Hepatocyte (in vitro differentiated cells): ENCODE data around the gene COL11A2.

Experiments
- CTCF ChIP-seq: fragments of 200-600 bp; sonication (generic); IDR thresholded peaks from 2 replicates; pipeline ENCODE4 v1.5.1; 2016; ENCODE audit warnings: antibody characterized with exemption, mild to moderate bottlenecking; ENCODE audit not compliant: poor library complexity
- EZH2 ChIP-seq: fragments of 200-600 bp; sonication (generic); IDR thresholded peaks from 2 replicates; pipeline ENCODE4 v1.6.1; 2016; ENCODE audit warnings: antibody characterized with exemption, mild to moderate bottlenecking, borderline replicate concordance

DNA sequence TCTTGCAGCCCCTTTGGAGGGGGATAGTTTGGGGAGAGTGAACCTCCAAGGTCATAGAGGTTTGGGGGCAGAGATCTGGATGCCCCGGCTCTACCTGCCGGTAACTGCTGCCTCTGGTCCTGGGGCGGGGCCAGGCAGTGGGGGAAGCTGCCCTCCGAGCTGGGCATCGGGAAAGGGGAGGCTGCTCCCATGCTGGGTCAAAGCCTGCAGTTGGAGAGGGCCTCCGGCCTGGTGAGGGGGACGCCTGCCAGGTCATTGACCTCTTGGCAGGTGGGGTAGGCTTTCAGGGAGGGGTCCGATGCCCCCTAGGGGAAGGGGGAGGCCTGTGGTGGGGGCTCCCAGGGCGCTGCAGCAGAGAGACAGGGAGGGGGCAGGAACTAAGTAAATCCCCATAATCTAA, 7.1 kb downstream of the COL11A2 start:
- TF ChIP-seq CTCF (no peak), EZH2 (no peak)
